Inferior parietal cortex (tissue), 1 donor: ENCODE measurements around the gene EPM2A.

ENCODE experiments used
- DNase-seq: peaks from one replicate; pipeline ENCODE4 v3.0.0-alpha.2; 2016; ENCODE audit errors: extremely low spot score

Gene EPM2A

DNA sequence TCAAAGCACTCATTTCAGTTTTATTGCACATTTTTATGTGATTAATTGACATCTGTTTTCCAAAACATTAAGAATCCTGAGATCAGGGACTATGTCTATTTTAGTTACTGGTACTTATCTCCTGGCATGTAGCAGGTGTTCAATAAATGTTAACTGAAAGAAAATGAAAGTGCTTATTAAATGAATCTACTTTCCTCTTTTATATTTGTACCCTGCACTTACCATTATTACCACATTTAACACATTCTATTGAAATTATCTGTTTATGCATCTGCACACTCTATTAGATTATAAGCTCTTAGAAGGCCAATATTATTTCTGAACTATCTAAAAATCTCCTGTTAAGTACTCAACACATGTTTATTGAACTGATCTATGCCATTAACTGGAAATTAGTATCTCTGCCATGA lies 131.9 kb downstream of the EPM2A start:
- no peak for DNase-seq

DNA sequence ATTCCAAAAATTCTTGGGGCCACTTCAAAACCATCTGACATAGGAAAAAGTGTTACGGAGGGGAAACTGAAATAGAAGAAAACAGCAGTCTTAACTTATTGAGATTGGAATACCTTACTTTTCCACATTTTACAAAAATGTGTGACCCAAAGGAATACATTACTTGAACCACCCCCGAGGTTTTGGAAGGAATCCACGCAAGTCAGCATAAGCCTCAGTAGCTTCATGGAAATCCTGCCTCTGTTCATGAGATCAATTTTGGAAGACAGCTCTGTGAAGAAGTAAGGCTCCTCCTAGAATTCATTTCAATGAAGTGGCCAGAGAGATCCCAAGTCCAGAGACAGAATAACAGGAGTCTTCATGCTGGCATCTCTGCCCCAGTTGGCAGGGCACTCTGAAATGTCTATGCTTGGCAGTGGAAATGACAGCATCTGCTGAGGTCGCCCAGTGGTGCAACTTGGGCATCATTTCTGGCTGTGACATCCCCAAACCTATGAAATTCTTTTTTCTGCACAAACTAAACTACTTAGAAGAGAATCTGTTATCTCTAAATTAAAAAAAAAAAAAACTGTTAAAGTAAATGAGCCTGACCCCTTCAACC lies 132.5 kb downstream of the EPM2A start:
- no peak for DNase-seq

DNA sequence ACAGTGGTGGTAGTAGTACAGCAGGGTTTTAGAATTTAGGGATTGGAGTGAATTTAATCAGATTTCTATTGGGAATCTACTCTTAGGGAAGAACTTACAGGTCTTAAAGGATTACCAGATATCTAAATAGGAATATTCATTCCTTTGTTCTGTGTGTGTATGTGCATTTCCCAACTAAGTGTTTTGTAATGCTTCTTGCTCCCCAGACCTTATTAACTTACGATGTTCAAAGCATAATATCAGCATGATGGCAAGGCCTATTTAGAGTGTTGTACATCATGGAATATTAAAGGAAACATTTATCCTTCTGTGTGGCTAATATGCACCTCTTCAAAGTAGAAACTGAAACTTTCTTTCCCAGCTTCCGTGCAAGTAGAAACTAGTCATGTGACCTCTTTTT lies 133.9 kb downstream of the EPM2A start:
- no peak for DNase-seq

DNA sequence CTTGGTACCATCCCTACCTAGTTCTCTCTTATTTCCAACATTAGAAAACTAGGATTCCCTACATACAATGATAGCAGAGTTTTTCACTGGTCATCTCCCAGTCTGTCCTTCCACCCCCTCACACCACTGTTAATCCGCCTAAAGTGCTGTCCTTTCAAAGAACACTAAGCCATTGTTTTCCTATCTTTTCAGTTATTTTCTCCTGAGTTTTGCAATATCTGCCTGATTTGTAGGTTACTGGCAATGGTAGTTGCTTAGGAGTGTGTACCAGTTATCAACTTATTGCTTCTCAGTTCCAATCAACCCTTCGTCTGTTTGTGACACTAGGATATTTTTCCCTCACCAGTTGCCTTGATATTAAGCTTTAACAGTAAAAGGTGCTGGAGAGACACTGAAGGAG lies 135.0 kb downstream of the EPM2A start:
- no peak for DNase-seq

DNA sequence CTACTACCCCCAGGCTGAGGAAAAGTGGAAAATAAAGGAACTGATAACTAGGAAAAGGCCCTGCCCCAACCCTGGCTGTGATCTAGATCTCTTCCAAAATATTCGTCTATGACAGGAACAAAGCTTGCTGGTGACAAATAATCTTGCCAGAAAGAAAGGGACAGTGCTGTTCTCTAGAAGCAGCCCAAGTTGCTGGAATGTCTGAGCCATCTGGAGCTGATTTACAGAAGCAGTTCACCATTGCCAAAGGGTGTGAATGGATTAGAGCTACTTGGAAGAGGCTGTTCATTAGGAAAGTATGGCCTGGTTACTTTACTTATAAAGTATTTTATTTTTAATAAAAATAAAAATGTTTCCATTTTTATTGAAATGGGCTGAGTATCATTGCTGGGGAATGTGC lies 146.3 kb downstream of the EPM2A start:
- no peak for DNase-seq

DNA sequence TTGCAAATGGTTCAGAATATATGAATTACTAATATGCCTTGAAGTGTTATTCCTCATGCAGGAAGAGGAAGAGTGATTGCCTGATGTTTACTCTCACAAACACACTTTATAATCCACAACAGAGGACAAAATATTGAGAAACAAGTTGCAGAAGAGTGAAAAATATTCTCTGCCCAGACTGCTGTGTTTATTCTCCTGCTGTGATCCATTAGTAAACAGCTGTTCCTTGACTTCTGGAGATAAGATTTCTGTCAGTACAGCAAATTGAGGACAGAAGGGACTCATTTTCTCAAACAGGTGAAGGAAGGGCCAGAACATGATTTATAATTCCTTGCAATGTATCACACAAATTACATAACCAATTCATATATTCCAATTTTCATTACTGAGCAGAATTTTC lies 148.0 kb downstream of the EPM2A start:
- DNase-seq, result no peak

DNA sequence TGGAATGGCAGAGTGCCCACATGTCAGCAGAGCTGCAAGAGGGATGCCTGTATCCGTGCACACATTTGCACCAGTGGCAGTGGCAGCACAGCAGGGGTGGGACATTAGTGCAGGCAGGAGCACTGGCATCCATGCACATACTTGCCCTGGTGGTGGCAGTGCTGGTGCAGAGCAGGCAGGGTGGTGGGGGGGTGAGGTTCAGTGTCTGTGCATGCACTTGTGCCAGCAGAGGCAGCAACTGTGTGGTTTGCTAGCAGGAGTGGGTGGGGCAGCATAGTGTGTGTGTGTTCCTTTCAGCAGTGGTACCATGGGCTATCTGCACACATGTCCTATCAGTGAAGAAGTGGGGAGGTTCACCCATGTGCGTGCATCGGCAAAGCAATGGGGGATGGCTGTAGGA lies 151.6 kb downstream of the EPM2A start:
- DNase-seq, result no peak
